Measurements from ENCODE around the gene TGM5.
"Not testable (repeated sequence)": the region's sequence is repeated elsewhere in the genome, so short reads cannot be mapped to it uniquely, and the experiment has no call there.

TGM5 gene

GRCh38 chr15:43274136-43274535, 7.4 kb upstream of the TGM5 start:
- DNase-seq: no peak

GRCh38 chr15:43273243-43273642, 6.5 kb upstream of the TGM5 start:
- no peak for DNase-seq

- not testable (repeated sequence) for DNase-seq
Observed at GRCh38 chr15:43271908-43272307, 5.2 kb upstream of the TGM5 start.

- no peak for DNase-seq
Observed at GRCh38 chr15:43270676-43271306, 4.1 kb upstream of the TGM5 start.

GRCh38 chr15:43270113-43270665, 3.5 kb upstream of the TGM5 start:
- DNase-seq: no peak

- DNase-seq: peak in 1 of 2 experiments; percentile 19
Observed at GRCh38 chr15:43268111-43269105, 1.7 kb upstream of the TGM5 start.

- no peak for DNase-seq
Observed at GRCh38 chr15:43267439-43267838, 711 bp upstream of the TGM5 start.

- no peak for DNase-seq
Observed at GRCh38 chr15:43266386-43266785, 342 bp downstream of the TGM5 start.

GRCh38 chr15:43260011-43260615, 6.6 kb downstream of the TGM5 start:
- no peak for DNase-seq

- DNase-seq: no peak
Observed at GRCh38 chr15:43258781-43259180, 7.9 kb downstream of the TGM5 start.

GRCh38 chr15:43256341-43256740, 10.4 kb downstream of the TGM5 start:
- DNase-seq: no peak

- DNase-seq: no peak
Observed at GRCh38 chr15:43255376-43255775, 11.4 kb downstream of the TGM5 start.

GRCh38 chr15:43253431-43254403, 13.0 kb downstream of the TGM5 start:
- no peak for DNase-seq

- no peak for DNase-seq
Observed at GRCh38 chr15:43251871-43252250, 14.9 kb downstream of the TGM5 start.

- no peak for DNase-seq
Observed at GRCh38 chr15:43251185-43251870, 15.4 kb downstream of the TGM5 start.

GRCh38 chr15:43250785-43251184, 15.9 kb downstream of the TGM5 start:
- DNase-seq: no peak

GRCh38 chr15:43249699-43250203, 17.0 kb downstream of the TGM5 start:
- no peak for DNase-seq

GRCh38 chr15:43249236-43249635, 17.5 kb downstream of the TGM5 start:
- DNase-seq: no peak

- DNase-seq: no peak
Observed at GRCh38 chr15:43246261-43246774, 20.4 kb downstream of the TGM5 start.

GRCh38 chr15:43244092-43244491, 22.6 kb downstream of the TGM5 start:
- no peak for DNase-seq

- DNase-seq: no peak
Observed at GRCh38 chr15:43243020-43243645, 23.6 kb downstream of the TGM5 start.

Measured in NCI-H526 (cell line).